Measurements from ENCODE around the gene PCK2. TPM values are rescaled to one million over a fixed set of nuclear protein-coding genes. Genes with fewer than 3 reads are reported as not detected.
A peak's percentile ranks its signal among the peaks of the same experiment; 100 is the strongest.

The PCK2 gene
- total RNA-seq, 1 donor from 2014 or later: 66.0 TPM

- Mint-ChIP-seq H3K36me3 (ENCODE audit: unreplicated experiment) (peaks cover 20% of the 10 kb centered on the region), H3K27ac (ENCODE audit: unreplicated experiment) (no peak overlapping the region), H3K27me3 (ENCODE audit: unreplicated experiment) (no peaks in the 10 kb centered on the region), H3K9me3 (ENCODE audit: unreplicated experiment) (no peaks in the 10 kb centered on the region), H3K4me3 (ENCODE audit: unreplicated experiment) (peak overlapping the region; percentile 44), H3K4me1 (ENCODE audit: unreplicated experiment) (peaks cover 24% of the 10 kb centered on the region)
- DNase-seq (ENCODE audit: extremely low spot score, unreplicated experiment): no peak
- TF ChIP-seq CTCF (IDR thresholded peaks at IDR 0.05): no peak
Observed at GRCh38 chr14:24149302-24149969, 55.3 kb downstream of the PCK2 start.

DNA sequence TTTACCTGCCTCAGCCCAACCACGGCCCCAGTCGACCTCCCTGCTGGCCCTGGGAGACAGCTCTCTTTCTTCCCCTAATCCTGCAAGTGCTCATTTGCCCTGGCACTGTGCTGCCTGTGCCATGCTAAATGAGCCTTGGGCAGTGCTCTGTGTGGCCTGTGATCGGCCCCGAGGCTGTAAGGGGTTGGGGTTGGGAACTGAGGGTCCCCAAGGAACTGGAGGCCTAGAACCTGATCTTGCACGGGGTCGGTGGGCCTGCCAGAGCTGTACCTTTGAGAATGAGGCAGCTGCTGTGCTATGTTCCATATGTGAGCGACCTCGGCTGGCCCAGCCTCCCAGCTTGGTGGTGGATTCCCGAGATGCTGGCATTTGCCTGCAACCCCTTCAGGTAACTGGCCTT, 56.0 kb downstream of the PCK2 start:
- Mint-ChIP-seq H3K4me3 (ENCODE audit: unreplicated experiment) (no peak overlapping the region), H3K27ac (ENCODE audit: unreplicated experiment) (no peak overlapping the region), H3K4me1 (ENCODE audit: unreplicated experiment) (peaks cover 24% of the 10 kb centered on the region), H3K27me3 (ENCODE audit: unreplicated experiment) (no peaks in the 10 kb centered on the region), H3K9me3 (ENCODE audit: unreplicated experiment) (no peaks in the 10 kb centered on the region), H3K36me3 (ENCODE audit: unreplicated experiment) (peaks cover 23% of the 10 kb centered on the region)
- no peak for TF ChIP-seq CTCF (IDR thresholded peaks at IDR 0.05)
- DNase-seq (ENCODE audit: extremely low spot score, unreplicated experiment): no peak

DNA sequence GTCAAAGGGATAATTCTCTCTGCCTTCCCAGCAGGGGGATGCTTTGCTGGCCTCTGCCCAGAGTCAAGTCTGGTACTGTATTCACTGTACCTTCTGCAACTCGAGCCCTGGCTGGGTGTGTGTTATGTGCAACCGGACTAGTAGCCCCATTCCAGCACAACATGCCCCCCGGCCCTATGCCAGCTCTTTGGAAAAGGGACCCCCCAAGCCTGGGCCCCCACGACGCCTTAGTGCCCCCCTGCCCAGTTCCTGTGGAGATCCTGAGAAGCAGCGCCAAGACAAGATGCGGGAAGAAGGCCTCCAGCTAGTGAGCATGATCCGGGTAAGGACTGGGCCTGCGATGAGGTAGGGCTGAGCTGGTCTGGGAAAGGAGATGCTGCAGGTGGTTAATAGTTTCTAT, 56.5 kb downstream of the PCK2 start:
- no peaks in the 10 kb centered on the region for H3K27me3 Mint-ChIP-seq (ENCODE audit: unreplicated experiment)
- no peak for TF ChIP-seq CTCF (IDR thresholded peaks at IDR 0.05)
- no peak for DNase-seq (ENCODE audit: extremely low spot score, unreplicated experiment)
- no peaks in the 10 kb centered on the region for H3K9me3 Mint-ChIP-seq (ENCODE audit: unreplicated experiment)
- H3K36me3 Mint-ChIP-seq (ENCODE audit: unreplicated experiment): peaks cover 26% of the 10 kb centered on the region
- peak overlapping the region; percentile 35 for H3K4me3 Mint-ChIP-seq (ENCODE audit: unreplicated experiment)
- H3K4me1 Mint-ChIP-seq (ENCODE audit: unreplicated experiment): peaks cover 21% of the 10 kb centered on the region
- H3K27ac Mint-ChIP-seq (ENCODE audit: unreplicated experiment): no peak overlapping the region

GRCh38 chr14:24150993-24151392, 56.9 kb downstream of the PCK2 start:
- no peak overlapping the region for H3K4me3 Mint-ChIP-seq (ENCODE audit: unreplicated experiment)
- no peak for TF ChIP-seq CTCF (IDR thresholded peaks at IDR 0.05)
- H3K4me1 Mint-ChIP-seq (ENCODE audit: unreplicated experiment): peaks cover 17% of the 10 kb centered on the region
- H3K27ac Mint-ChIP-seq (ENCODE audit: unreplicated experiment): no peak overlapping the region
- no peaks in the 10 kb centered on the region for H3K27me3 Mint-ChIP-seq (ENCODE audit: unreplicated experiment)
- H3K36me3 Mint-ChIP-seq (ENCODE audit: unreplicated experiment): peaks cover 31% of the 10 kb centered on the region
- DNase-seq (ENCODE audit: extremely low spot score, unreplicated experiment): no peak
- H3K9me3 Mint-ChIP-seq (ENCODE audit: unreplicated experiment): no peaks in the 10 kb centered on the region

DNA sequence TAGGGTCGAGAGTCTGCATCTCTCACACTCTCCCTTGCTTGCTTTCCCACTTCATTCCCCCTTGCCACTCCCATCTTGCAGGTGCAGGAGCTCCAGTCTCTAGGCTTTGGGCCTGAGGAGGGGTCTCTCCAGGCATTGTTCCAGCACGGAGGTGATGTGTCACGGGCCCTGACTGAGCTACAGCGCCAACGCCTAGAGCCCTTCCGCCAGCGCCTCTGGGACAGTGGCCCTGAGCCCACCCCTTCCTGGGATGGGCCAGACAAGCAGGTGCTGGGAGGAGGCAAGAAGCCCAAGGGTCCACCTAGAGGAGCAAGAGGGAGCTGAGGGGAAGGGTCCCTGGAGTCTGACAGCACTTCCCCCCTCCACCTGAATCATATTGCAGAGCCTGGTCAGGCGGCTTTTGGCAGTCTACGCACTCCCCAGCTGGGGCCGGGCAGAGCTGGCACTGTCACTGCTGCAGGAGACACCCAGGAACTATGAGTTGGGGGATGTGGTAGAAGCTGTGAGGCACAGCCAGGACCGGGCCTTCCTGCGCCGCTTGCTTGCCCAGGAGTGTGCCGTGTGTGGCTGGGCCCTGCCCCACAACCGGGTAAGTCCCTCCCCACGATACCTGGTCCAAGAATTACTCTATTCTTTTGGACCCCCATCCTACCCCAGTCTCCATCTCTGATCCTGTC, 57.4 kb downstream of the PCK2 start:
- DNase-seq (ENCODE audit: extremely low spot score, unreplicated experiment): no peak
- H3K4me1 Mint-ChIP-seq (ENCODE audit: unreplicated experiment): peaks cover 13% of the 10 kb centered on the region
- no peak overlapping the region for H3K4me3 Mint-ChIP-seq (ENCODE audit: unreplicated experiment)
- no peaks in the 10 kb centered on the region for H3K9me3 Mint-ChIP-seq (ENCODE audit: unreplicated experiment)
- H3K36me3 Mint-ChIP-seq (ENCODE audit: unreplicated experiment): peaks cover 31% of the 10 kb centered on the region
- TF ChIP-seq CTCF (IDR thresholded peaks at IDR 0.05): no peak
- H3K27ac Mint-ChIP-seq (ENCODE audit: unreplicated experiment): no peak overlapping the region
- H3K27me3 Mint-ChIP-seq (ENCODE audit: unreplicated experiment): no peaks in the 10 kb centered on the region

Data from osteocyte (in vitro differentiated cells).